Measurements from ENCODE around the gene AUTS2.

DNA sequence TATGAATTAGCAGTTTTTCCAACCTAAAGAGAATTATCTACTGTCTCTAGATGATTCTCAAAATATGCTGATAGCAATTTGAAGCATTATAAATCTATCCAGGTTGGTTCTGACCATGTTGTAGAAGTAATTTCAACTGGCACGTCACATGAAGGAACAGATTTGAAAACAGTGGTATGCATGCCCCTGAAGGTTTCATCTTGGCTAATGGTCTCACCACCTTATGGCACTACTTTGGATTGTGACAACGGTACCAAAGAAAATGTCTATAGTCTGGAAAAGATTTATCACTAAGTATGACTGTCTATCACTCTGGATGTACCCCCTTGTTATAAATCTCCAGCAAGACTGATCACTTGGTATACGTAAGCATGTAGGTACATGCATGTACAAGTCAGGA lies 810.6 kb downstream of the AUTS2 start:
- TF ChIP-seq, protein P1, sequence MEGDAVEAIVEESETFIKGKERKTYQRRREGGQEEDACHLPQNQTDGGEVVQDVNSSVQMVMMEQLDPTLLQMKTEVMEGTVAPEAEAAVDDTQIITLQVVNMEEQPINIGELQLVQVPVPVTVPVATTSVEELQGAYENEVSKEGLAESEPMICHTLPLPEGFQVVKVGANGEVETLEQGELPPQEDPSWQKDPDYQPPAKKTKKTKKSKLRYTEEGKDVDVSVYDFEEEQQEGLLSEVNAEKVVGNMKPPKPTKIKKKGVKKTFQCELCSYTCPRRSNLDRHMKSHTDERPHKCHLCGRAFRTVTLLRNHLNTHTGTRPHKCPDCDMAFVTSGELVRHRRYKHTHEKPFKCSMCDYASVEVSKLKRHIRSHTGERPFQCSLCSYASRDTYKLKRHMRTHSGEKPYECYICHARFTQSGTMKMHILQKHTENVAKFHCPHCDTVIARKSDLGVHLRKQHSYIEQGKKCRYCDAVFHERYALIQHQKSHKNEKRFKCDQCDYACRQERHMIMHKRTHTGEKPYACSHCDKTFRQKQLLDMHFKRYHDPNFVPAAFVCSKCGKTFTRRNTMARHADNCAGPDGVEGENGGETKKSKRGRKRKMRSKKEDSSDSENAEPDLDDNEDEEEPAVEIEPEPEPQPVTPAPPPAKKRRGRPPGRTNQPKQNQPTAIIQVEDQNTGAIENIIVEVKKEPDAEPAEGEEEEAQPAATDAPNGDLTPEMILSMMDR (IDR thresholded peaks at IDR 0.05; ENCODE audit: low read depth, low read length, missing input control) = no peak
- TF ChIP-seq, protein P2, sequence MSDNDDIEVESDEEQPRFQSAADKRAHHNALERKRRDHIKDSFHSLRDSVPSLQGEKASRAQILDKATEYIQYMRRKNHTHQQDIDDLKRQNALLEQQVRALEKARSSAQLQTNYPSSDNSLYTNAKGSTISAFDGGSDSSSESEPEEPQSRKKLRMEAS (IDR thresholded peaks at IDR 0.05) = no peak
- TF ChIP-seq SP1 (IDR thresholded peaks at IDR 0.05) (no peak), FOXA1 (IDR thresholded peaks at IDR 0.05) (no peak), TAF1 (conservative IDR thresholded peaks at IDR 0.05) (no peak), EGR1 (IDR thresholded peaks at IDR 0.05; ENCODE audit: low read depth in 2 of 2) (no peak), JUND (IDR thresholded peaks at IDR 0.05) (no peak), YY1 (IDR thresholded peaks at IDR 0.05) (no peak), RAD21 (IDR thresholded peaks at IDR 0.05) (no peak), GABPA (IDR thresholded peaks at IDR 0.05 in 1 of 2, conservative IDR thresholded peaks at IDR 0.05 in 1 of 2) (no peak), NR2F2 (IDR thresholded peaks at IDR 0.05) (no peak)
- TF ChIP-seq, protein P3, sequence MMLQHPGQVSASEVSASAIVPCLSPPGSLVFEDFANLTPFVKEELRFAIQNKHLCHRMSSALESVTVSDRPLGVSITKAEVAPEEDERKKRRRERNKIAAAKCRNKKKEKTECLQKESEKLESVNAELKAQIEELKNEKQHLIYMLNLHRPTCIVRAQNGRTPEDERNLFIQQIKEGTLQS (IDR thresholded peaks at IDR 0.05) = no peak
- TF ChIP-seq, protein P4, sequence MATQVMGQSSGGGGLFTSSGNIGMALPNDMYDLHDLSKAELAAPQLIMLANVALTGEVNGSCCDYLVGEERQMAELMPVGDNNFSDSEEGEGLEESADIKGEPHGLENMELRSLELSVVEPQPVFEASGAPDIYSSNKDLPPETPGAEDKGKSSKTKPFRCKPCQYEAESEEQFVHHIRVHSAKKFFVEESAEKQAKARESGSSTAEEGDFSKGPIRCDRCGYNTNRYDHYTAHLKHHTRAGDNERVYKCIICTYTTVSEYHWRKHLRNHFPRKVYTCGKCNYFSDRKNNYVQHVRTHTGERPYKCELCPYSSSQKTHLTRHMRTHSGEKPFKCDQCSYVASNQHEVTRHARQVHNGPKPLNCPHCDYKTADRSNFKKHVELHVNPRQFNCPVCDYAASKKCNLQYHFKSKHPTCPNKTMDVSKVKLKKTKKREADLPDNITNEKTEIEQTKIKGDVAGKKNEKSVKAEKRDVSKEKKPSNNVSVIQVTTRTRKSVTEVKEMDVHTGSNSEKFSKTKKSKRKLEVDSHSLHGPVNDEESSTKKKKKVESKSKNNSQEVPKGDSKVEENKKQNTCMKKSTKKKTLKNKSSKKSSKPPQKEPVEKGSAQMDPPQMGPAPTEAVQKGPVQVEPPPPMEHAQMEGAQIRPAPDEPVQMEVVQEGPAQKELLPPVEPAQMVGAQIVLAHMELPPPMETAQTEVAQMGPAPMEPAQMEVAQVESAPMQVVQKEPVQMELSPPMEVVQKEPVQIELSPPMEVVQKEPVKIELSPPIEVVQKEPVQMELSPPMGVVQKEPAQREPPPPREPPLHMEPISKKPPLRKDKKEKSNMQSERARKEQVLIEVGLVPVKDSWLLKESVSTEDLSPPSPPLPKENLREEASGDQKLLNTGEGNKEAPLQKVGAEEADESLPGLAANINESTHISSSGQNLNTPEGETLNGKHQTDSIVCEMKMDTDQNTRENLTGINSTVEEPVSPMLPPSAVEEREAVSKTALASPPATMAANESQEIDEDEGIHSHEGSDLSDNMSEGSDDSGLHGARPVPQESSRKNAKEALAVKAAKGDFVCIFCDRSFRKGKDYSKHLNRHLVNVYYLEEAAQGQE (IDR thresholded peaks at IDR 0.05) = no peak
